A673 (cell line): ENCODE data around the gene STARD3NL. TPM values are rescaled to one million over a fixed set of nuclear protein-coding genes. Genes with fewer than 3 reads are reported as not detected.
A peak's percentile ranks its signal among the peaks of the same experiment; 100 is the strongest.
"Not testable (repeated sequence)": the region's sequence is repeated elsewhere in the genome, so short reads cannot be mapped to it uniquely, and the experiment has no call there.

Experiments
- BruUV-seq: library from RNA; stranded (reverse); fragments of 400-500 nt; replicated peaks from 2 replicates; lab custom pipeline; 2021; lab: Mats Ljungman, UMichigan
- CTCF ChIA-PET: fragments of 300-600 bp; sonication (Branson Sonifier 250); formaldehyde crosslinking; loops from one replicate; lab custom pipeline; 2022; ENCODE audit warnings: antibody characterized with exemption; lab: Charles Lee
- POLR2A ChIA-PET: fragments of 300-600 bp; sonication (Branson Sonifier 250); formaldehyde crosslinking; loops from one replicate; lab custom pipeline; 2022; ENCODE audit warnings: antibody characterized with exemption; ENCODE audit not compliant: low non-redundant PET; lab: Charles Lee
- DNase-seq: peaks from one replicate; pipeline ENCODE4 v3.0.0-alpha.2; 2015; ENCODE audit warnings: low spot score
- H3K27ac ChIP-seq: fragments of 200-600 bp; sonication (generic); 2 replicates; pipeline ENCODE4 v1.5.1; 2016; ENCODE audit warnings: mixed run types, low read depth, mild to moderate bottlenecking, mixed read lengths, antibody characterized with exemption, low read length; ENCODE audit not compliant: poor library complexity, severe bottlenecking
- H3K27me3 ChIP-seq: fragments of 200-600 bp; sonication (generic); replicated peaks from 2 replicates; pipeline ENCODE4 v1.6.1; 2017; ENCODE audit warnings: mixed run types, low read depth, mild to moderate bottlenecking, mixed read lengths, antibody characterized with exemption, low read length; ENCODE audit not compliant: insufficient read depth, poor library complexity
- H3K36me3 ChIP-seq: fragments of 200-600 bp; sonication (generic); 2 replicates; pipeline ENCODE4 v1.6.1; 2016; ENCODE audit warnings: mixed run types, mild to moderate bottlenecking, mixed read lengths, antibody characterized with exemption, low read length; ENCODE audit not compliant: insufficient read depth, poor library complexity, severe bottlenecking
- H3K4me1 ChIP-seq: fragments of 200-600 bp; sonication (generic); 2 replicates; pipeline ENCODE4 v1.6.1; 2017; ENCODE audit warnings: mixed run types, mild to moderate bottlenecking, mixed read lengths, antibody characterized with exemption, low read length; ENCODE audit not compliant: insufficient read depth, poor library complexity, severe bottlenecking
- H3K4me3 ChIP-seq: fragments of 200-600 bp; sonication (generic); 2 replicates; pipeline ENCODE4 v1.5.1; 2016; ENCODE audit warnings: low read depth, mixed run types, mild to moderate bottlenecking, mixed read lengths, low read length; ENCODE audit not compliant: poor library complexity, severe bottlenecking
- H3K9me3 ChIP-seq: fragments of 200-600 bp; sonication (generic); 2 replicates; pipeline ENCODE4 v1.6.1; 2016; ENCODE audit warnings: mixed run types, low read depth, mild to moderate bottlenecking, mixed read lengths, antibody characterized with exemption, low read length; ENCODE audit not compliant: poor library complexity, severe bottlenecking
- CTCF ChIP-seq: fragments of 300-800, 200-600 bp; sonication (generic); conservative IDR thresholded peaks from 2 replicates; pipeline ENCODE4 v1.5.1; 2017; ENCODE audit warnings: low read depth, mild to moderate bottlenecking, antibody characterized with exemption, low read length, moderate library complexity, mixed read lengths
- EZH2 ChIP-seq: fragments of 200-600 bp; sonication (generic); IDR thresholded peaks from 2 replicates; pipeline ENCODE4 v1.6.1; 2017; ENCODE audit warnings: borderline replicate concordance, low read depth, mild to moderate bottlenecking, mixed read lengths, antibody characterized with exemption, low read length; ENCODE audit not compliant: poor library complexity, severe bottlenecking
- intact Hi-C: fragments of 100-400 bp; cut with micrococcal nuclease; formaldehyde crosslinking; loops from one replicate; pipeline ENCODE4 v1.10.0; 2022; ENCODE audit not compliant: unreplicated experiment
- total RNA-seq: library from RNA; stranded (reverse); gene quantifications from 2 replicates; pipeline ENCODE4 v1.2.3, GENCODE V29; 2021

STARD3NL gene
- total RNA-seq, 1 experiment from 2014 or later: 34.8 TPM

- peaks cover 49% of the 10 kb centered on the region for H3K27me3 ChIP-seq
- ChIA-PET POLR2A (no interaction called here), CTCF (no interaction called here)
- no peaks in the 10 kb centered on the region for H3K36me3 ChIP-seq
- intact Hi-C loops: no loop called here
- no peaks in the 10 kb centered on the region for H3K9me3 ChIP-seq
- TF ChIP-seq CTCF: no peak
- no peak for TF ChIP-seq EZH2
- no peak overlapping the region for H3K4me3 ChIP-seq
- no peaks in the 10 kb centered on the region for H3K4me1 ChIP-seq
- BruUV-seq: no TSS peak
- no peak for DNase-seq
- H3K27ac ChIP-seq: no peak overlapping the region
Measured at GRCh38 chr7:38171623-38172391, 6.2 kb upstream of the STARD3NL start.

GRCh38 chr7:38175547-38175946 is 2.5 kb upstream of the STARD3NL start:
- POLR2A ChIA-PET, H3K27ac ChIP-seq, CTCF ChIA-PET, H3K4me3 ChIP-seq, BruUV-seq, intact Hi-C loops, H3K36me3 ChIP-seq, H3K4me1 ChIP-seq, DNase-seq, H3K9me3 ChIP-seq: not testable (repeated sequence)
- H3K27me3 ChIP-seq: peaks cover 15% of the 10 kb centered on the region

- H3K4me3 ChIP-seq: peak overlapping the region; percentile 83
- no peaks in the 10 kb centered on the region for H3K9me3 ChIP-seq
- BruUV-seq: TSS peak; percentile 97
- H3K4me1 ChIP-seq: peaks cover 9% of the 10 kb centered on the region
- H3K27ac ChIP-seq: peak overlapping the region; percentile 49
- ChIA-PET CTCF (interaction anchor here (0.9 kb wide), 1 partner anchor 158 kb away, joined by 4 read pairs; no protein-coding TSS in a partner anchor), POLR2A (no interaction called here)
- DNase-seq: no peak
- TF ChIP-seq EZH2: no peak
- no peak for TF ChIP-seq CTCF
- no peaks in the 10 kb centered on the region for H3K36me3 ChIP-seq
- intact Hi-C loops: no loop called here
- no peaks in the 10 kb centered on the region for H3K27me3 ChIP-seq
Measured at GRCh38 chr7:38177621-38178003, 433 bp upstream of the STARD3NL start.
